CD8-positive, alpha-beta memory T cell (primary cell): ENCODE data around the gene CFAP97D2. TPM values are rescaled to one million over a fixed set of nuclear protein-coding genes. Genes with fewer than 3 reads are reported as not detected.
"Not testable (repeated sequence)": the region's sequence is repeated elsewhere in the genome, so short reads cannot be mapped to it uniquely, and the experiment has no call there.

ENCODE experiments used
- CTCF ChIA-PET: fragments of 350-600 bp; sonication (Branson Sonifier 250); formaldehyde crosslinking; loops from one replicate; lab custom pipeline; 2021; ENCODE audit warnings: antibody characterized with exemption; lab: Charles Lee
- POLR2A ChIA-PET: fragments of 350-600 bp; sonication (Branson Sonifier 250); formaldehyde crosslinking; loops from one replicate; lab custom pipeline; 2021; ENCODE audit warnings: antibody characterized with exemption; lab: Charles Lee
- DNase-seq, 5 donors: peaks; one replicate each; pipeline versions ENCODE4 v3.0.0 to v3.0.0-alpha.2; 2020 to 2022; ENCODE audit warnings: mixed read lengths in 1 of 5
- H3K27ac ChIP-seq: one replicate; pipeline ENCODE4 v1.7.0; 2013; ENCODE audit warnings: low read depth, mild to moderate bottlenecking, low read length, moderate library complexity
- H3K27me3 ChIP-seq: 2 replicates; pipeline ENCODE4 v1.7.0; 2013; ENCODE audit warnings: low read length, mild to moderate bottlenecking; ENCODE audit not compliant: insufficient read depth, poor library complexity, severe bottlenecking
- H3K36me3 ChIP-seq: 2 replicates; pipeline ENCODE4 v1.7.0; 2013; ENCODE audit warnings: mild to moderate bottlenecking, low read length, moderate library complexity; ENCODE audit not compliant: insufficient read depth
- H3K4me1 ChIP-seq: 2 replicates; pipeline ENCODE4 v1.7.0; 2013; ENCODE audit warnings: mild to moderate bottlenecking, low read length, moderate library complexity; ENCODE audit not compliant: insufficient read depth
- H3K4me3 ChIP-seq: 2 replicates; pipeline ENCODE4 v1.7.0; 2013; ENCODE audit warnings: mild to moderate bottlenecking, low read length
- H3K9me3 ChIP-seq: 2 replicates; pipeline ENCODE4 v1.7.0; 2013; ENCODE audit warnings: mild to moderate bottlenecking, low read length
- H3K27ac Mint-ChIP-seq, 8 donors: one replicate each; pipeline ENCODE4 v1.8.0; 2020 to 2021; ENCODE audit warnings: mixed read lengths in 8 of 8, mild to moderate bottlenecking in 6 of 8, inconsistent platforms in 3 of 8, moderate library complexity in 3 of 8
- H3K27me3 Mint-ChIP-seq, 2 donors: one replicate each; pipeline ENCODE4 v1.8.0; 2020 to 2021; ENCODE audit warnings: mixed read lengths in 2 of 2, mild to moderate bottlenecking in 1 of 2, moderate library complexity in 1 of 2
- H3K36me3 Mint-ChIP-seq, 3 donors: one replicate each; pipeline ENCODE4 v1.8.0; 2020 to 2021; ENCODE audit warnings: mixed read lengths in 3 of 3, inconsistent platforms in 1 of 3, mild to moderate bottlenecking in 1 of 3
- H3K4me1 Mint-ChIP-seq, 3 donors: one replicate each; pipeline ENCODE4 v1.8.0; 2020 to 2021; ENCODE audit warnings: mixed read lengths in 3 of 3, inconsistent platforms in 1 of 3, mild to moderate bottlenecking in 1 of 3
- H3K4me3 Mint-ChIP-seq, 7 donors: one replicate each; pipeline ENCODE4 v1.8.0; 2020 to 2021; ENCODE audit warnings: mixed read lengths in 7 of 7, mild to moderate bottlenecking in 6 of 7, moderate library complexity in 4 of 7, inconsistent platforms in 2 of 7
- H3K9me3 Mint-ChIP-seq, 5 donors: one replicate each; pipeline ENCODE4 v1.8.0; 2020 to 2022; ENCODE audit warnings: mixed read lengths in 5 of 5, mild to moderate bottlenecking in 3 of 5, moderate library complexity in 2 of 5, inconsistent platforms in 1 of 5
- polyA plus RNA-seq: library from polyadenylated mRNA; unstranded; fragments of 300-500 nt; fragmentation: Illumina TruSeq; gene quantifications from one replicate; pipeline ENCODE4 v1.2.3, GENCODE V29; 2021
- total RNA-seq, 2 experiments: library from RNA; stranded (reverse); gene quantifications; one replicate each; pipeline ENCODE4 v1.2.3, GENCODE V29; 2021

The CFAP97D2 gene
- total and polyA plus RNA-seq, 3 experiments from 2014 or later = 0.31 TPM; not detected in 2

- H3K9me3 Mint-ChIP-seq, H3K27ac ChIP-seq, DNase-seq, H3K27me3 ChIP-seq, H3K4me3 ChIP-seq, H3K36me3 ChIP-seq, H3K4me3 Mint-ChIP-seq, H3K9me3 ChIP-seq, H3K27ac Mint-ChIP-seq, H3K27me3 Mint-ChIP-seq, CTCF ChIA-PET: not testable (repeated sequence)
- Mint-ChIP-seq H3K4me1 (peaks cover 45 to 67% (median 57%) of the 10 kb centered on the region in 3 donors), H3K36me3 (peaks cover 2 to 25% (median 6%) of the 10 kb centered on the region in 3 donors)
- POLR2A ChIA-PET = interaction anchor here (1.4 kb wide), 1 partner anchor 7 kb away, joined by 9 read pairs; no protein-coding TSS in a partner anchor
- H3K4me1 ChIP-seq = peaks cover 41% of the 10 kb centered on the region
Measured at GRCh38 chr13:114133126-114133525, 45.9 kb upstream of the CFAP97D2 start.

GRCh38 chr13:114133552-114133951 lies 45.5 kb upstream of the CFAP97D2 start:
- H3K4me3 ChIP-seq, H3K27ac ChIP-seq, H3K27me3 Mint-ChIP-seq, H3K9me3 Mint-ChIP-seq, DNase-seq, H3K9me3 ChIP-seq, H3K27me3 ChIP-seq, H3K36me3 ChIP-seq, CTCF ChIA-PET, POLR2A ChIA-PET: not testable (repeated sequence)
- H3K36me3 Mint-ChIP-seq = peaks cover 2 to 20% (median 6%) of the 10 kb centered on the region in 3 donors
- H3K4me3 Mint-ChIP-seq = peak overlapping the region; percentile 67 to 82 (median 78)
- peak overlapping the region; percentile 5 to 96 (median 72) for H3K27ac Mint-ChIP-seq
- H3K4me1 ChIP-seq = peaks cover 37% of the 10 kb centered on the region
- H3K4me1 Mint-ChIP-seq = peaks cover 41 to 63% (median 53%) of the 10 kb centered on the region in 3 donors

- Mint-ChIP-seq H3K27me3 (peaks cover 0 to 4% of the 10 kb centered on the region in 2 donors), H3K36me3 (peaks cover 0 to 16% (median 6%) of the 10 kb centered on the region in 3 donors), H3K4me3 (peak overlapping the region; percentile 67 to 82 (median 78)), H3K9me3 (no peaks in the 10 kb centered on the region), H3K4me1 (peaks cover 34 to 55% (median 45%) of the 10 kb centered on the region in 3 donors), H3K27ac (peak overlapping the region; percentile 52 to 96 (median 77))
- Histone ChIP-seq H3K4me3 (no peak overlapping the region), H3K27ac (no peak overlapping the region), H3K36me3 (peaks cover 6% of the 10 kb centered on the region), H3K27me3 (no peaks in the 10 kb centered on the region), H3K4me1 (peaks cover 32% of the 10 kb centered on the region), H3K9me3 (no peaks in the 10 kb centered on the region)
- DNase-seq = peak in 2 of 5 donors; percentile 46 to 62
- ChIA-PET CTCF (interaction anchor here (1.2 kb wide), 1 partner anchor 92 kb away, joined by 3 read pairs; no protein-coding TSS in a partner anchor), POLR2A (interaction anchor here (1.7 kb wide), 1 partner anchor 14 kb away, joined by 7 read pairs; no protein-coding TSS in a partner anchor)
Measured at GRCh38 chr13:114134111-114134943, 44.7 kb upstream of the CFAP97D2 start.

DNA sequence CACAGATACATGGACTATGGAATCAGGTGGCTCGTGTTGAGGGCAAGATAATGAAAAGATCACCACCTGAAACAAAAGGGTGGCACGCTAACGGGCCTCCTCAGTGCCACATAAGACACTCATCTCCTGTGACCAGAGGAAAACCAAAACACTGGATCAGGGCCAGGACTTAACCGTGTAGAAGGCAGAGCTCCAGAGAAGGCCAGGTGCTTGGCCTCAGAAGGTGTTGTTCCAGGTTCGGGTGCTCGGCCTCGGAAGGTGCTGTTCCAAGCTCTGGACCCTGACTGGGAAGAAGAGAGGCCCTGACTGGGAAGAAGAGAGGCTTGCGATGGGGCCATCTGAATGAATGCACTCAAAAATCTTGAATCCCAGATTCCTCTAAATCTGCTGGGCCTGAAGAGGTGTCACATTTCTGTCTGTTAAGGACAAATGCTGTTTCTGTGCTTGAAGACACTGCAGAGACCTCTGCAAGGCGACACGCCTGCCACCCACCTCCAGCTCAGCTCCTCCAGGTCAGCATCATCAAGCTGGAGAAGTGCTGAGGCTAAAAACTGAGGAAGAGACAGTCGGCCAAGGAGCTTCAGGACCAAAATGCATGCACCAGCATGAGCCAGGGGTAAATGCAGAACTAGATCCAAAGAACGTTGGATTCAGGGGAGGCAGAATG lies 44.0 kb upstream of the CFAP97D2 start:
- no peak overlapping the region for H3K27ac ChIP-seq

GRCh38 chr13:114135731-114136171 lies 43.3 kb upstream of the CFAP97D2 start:
- DNase-seq = peak in 1 of 5 donors; percentile 1
- Histone ChIP-seq H3K9me3 (no peaks in the 10 kb centered on the region), H3K36me3 (peaks cover 6% of the 10 kb centered on the region), H3K27ac (no peak overlapping the region), H3K27me3 (no peaks in the 10 kb centered on the region), H3K4me3 (no peak overlapping the region), H3K4me1 (peaks cover 32% of the 10 kb centered on the region)
- POLR2A ChIA-PET = interaction anchor here (1.7 kb wide), 1 partner anchor 12 kb away, joined by 7 read pairs; no protein-coding TSS in a partner anchor
- Mint-ChIP-seq H3K4me3 (peak overlapping the region in 1 of 7 donors; percentile 82), H3K27me3 (peaks cover 0 to 4% of the 10 kb centered on the region in 2 donors), H3K27ac (peak overlapping the region in 7 of 8 donors; percentile 22 to 78 (median 71)), H3K9me3 (no peaks in the 10 kb centered on the region), H3K4me1 (peaks cover 26 to 41% (median 36%) of the 10 kb centered on the region in 3 donors), H3K36me3 (peaks cover 0 to 12% (median 5%) of the 10 kb centered on the region in 3 donors)
- CTCF ChIA-PET = interaction anchor here (0.9 to 1.1 kb wide), 2 partner anchors 26 to 87 kb away, joined by 3 read pairs; no protein-coding TSS in a partner anchor

More for the DNA sequence above, 44.0 kb upstream of the CFAP97D2 start:
- no peaks in the 10 kb centered on the region for H3K9me3 Mint-ChIP-seq
- Histone ChIP-seq H3K9me3 (no peaks in the 10 kb centered on the region), H3K4me3 (no peak overlapping the region), H3K27me3 (no peaks in the 10 kb centered on the region), H3K4me1 (peaks cover 30% of the 10 kb centered on the region), H3K36me3 (peaks cover 6% of the 10 kb centered on the region)
- peak overlapping the region in 3 of 7 donors; percentile 12 to 82 (median 41) for H3K4me3 Mint-ChIP-seq
- H3K27me3 Mint-ChIP-seq = peaks cover 0 to 4% of the 10 kb centered on the region in 2 donors
- H3K4me1 Mint-ChIP-seq = peaks cover 27 to 47% (median 38%) of the 10 kb centered on the region in 3 donors
- DNase-seq = no peak
- H3K36me3 Mint-ChIP-seq = peaks cover 0 to 13% (median 6%) of the 10 kb centered on the region in 3 donors
- ChIA-PET POLR2A (interaction anchor here (0.6 to 1.7 kb wide), 2 partner anchors 13 to 71 kb away, joined by 7 to 9 read pairs; no protein-coding TSS in a partner anchor), CTCF (interaction anchor here (0.9 to 1.2 kb wide), 3 partner anchors 27 to 91 kb away, joined by 3 read pairs; no protein-coding TSS in a partner anchor)
- H3K27ac Mint-ChIP-seq = peak overlapping the region; percentile 37 to 78 (median 70)

- Histone ChIP-seq H3K36me3 (peaks cover 2% of the 10 kb centered on the region), H3K27ac (no peak overlapping the region), H3K4me3 (no peak overlapping the region), H3K27me3 (no peaks in the 10 kb centered on the region), H3K4me1 (peaks cover 40% of the 10 kb centered on the region), H3K9me3 (no peaks in the 10 kb centered on the region)
- Mint-ChIP-seq H3K4me3 (peak overlapping the region in 1 of 7 donors; percentile 66), H3K27me3 (no peaks in the 10 kb centered on the region), H3K4me1 (peaks cover 20 to 36% (median 28%) of the 10 kb centered on the region in 3 donors), H3K27ac (peak overlapping the region in 5 of 8 donors; percentile 68 to 82 (median 75)), H3K9me3 (no peaks in the 10 kb centered on the region), H3K36me3 (peaks cover 0 to 4% (median 0%) of the 10 kb centered on the region in 3 donors)
- ChIA-PET POLR2A (no interaction called here), CTCF (interaction anchor here (0.6 to 1.4 kb wide), 2 partner anchors 23 to 90 kb away, joined by 3 read pairs; no protein-coding TSS in a partner anchor)
- DNase-seq = peak in 1 of 5 donors; percentile 0
Measured at GRCh38 chr13:114136576-114136975, 42.5 kb upstream of the CFAP97D2 start.

DNA sequence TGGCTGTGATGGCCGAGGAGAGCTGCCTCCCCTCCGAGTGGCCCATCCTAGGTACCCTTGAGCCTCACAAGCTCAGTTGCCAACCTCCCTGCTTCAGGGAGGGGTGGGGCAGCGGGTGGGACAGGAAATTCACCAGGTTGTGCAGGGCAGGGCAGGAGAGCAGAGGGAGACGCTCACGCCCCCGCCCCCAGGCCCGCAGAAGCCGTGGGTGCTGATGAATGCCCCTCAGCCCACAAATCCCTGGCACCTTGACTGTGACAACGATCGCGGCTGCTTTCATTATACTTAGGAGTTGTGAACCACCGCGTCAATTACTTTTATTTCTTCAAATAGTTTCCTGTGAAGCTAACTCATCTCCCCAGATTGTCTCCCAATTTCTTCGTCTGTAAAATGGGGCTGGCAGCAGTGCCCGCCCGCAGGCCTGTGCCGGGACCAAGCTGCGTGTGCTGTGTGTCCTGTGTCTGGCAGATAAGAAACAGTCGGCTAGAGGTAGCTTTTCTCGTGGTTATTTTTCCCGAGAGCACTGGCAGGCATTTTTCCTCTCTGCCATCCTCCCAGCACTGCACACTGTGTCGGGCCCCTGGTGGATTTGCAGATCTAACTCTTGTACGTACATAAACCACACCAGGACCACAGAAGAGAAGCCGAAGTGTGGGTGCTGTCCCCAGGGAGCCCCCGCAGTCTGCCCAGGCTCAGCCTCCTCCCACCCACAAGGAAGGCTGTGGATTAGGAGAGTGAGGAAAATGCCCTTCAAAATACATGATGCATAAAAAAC lies 38.7 kb upstream of the CFAP97D2 start:
- peak; percentile 24 to 76 (median 70) for DNase-seq
- no peaks in the 10 kb centered on the region for H3K9me3 ChIP-seq
- H3K36me3 ChIP-seq = no peaks in the 10 kb centered on the region
- H3K4me3 ChIP-seq = peak overlapping the region; percentile 34
- no peaks in the 10 kb centered on the region for H3K27me3 ChIP-seq
- H3K9me3 Mint-ChIP-seq = no peaks in the 10 kb centered on the region
- no peak overlapping the region for H3K4me3 Mint-ChIP-seq
- peak overlapping the region; percentile 35 for H3K27ac ChIP-seq
- no peak overlapping the region for H3K27ac Mint-ChIP-seq
- H3K36me3 Mint-ChIP-seq = no peaks in the 10 kb centered on the region
- H3K4me1 Mint-ChIP-seq = peaks cover 14 to 18% (median 15%) of the 10 kb centered on the region in 3 donors
- H3K4me1 ChIP-seq = peaks cover 60% of the 10 kb centered on the region
- no peaks in the 10 kb centered on the region for H3K27me3 Mint-ChIP-seq
- ChIA-PET POLR2A (interaction anchor here (0.6 to 2.1 kb wide), 6 partner anchors 8 to 47 kb away, joined by 4 to 25 read pairs (median 7); partner anchors contain the start of gene RASA3), CTCF (interaction anchor here (1.0 to 1.9 kb wide), 8 partner anchors 8 to 86 kb away, joined by 3 to 7 read pairs (median 4); no protein-coding TSS in a partner anchor)
